ENCODE data around the gene SPECC1. TPM values are rescaled to one million over a fixed set of nuclear protein-coding genes. Genes with fewer than 3 reads are reported as not detected.

The SPECC1 gene
- total and polyA plus RNA-seq, 10 of the 15 experiments (the other 5 are each of a cell fraction or from before 2014, with no cell fraction given) = 6.4 to 40.6 (median 23.9) TPM

- DNase-seq (ENCODE audit: low read depth, low spot score) = no peak
- RAD21 ChIA-PET (ENCODE audit: unreplicated experiment) = no interaction called here
- intact Hi-C loops (cut with micrococcal nuclease; ENCODE audit: unreplicated experiment) = no loop called here
- Histone ChIP-seq H3K36me3 (ENCODE audit: control insufficient read depth in 2 of 2, insufficient read depth in 2 of 2, low read length in 1 of 2) (no peaks in the 10 kb centered on the region), H2AFZ (ENCODE audit: control insufficient read depth, low read depth, low read length) (no peak overlapping the region), H3K4me2 (ENCODE audit: control insufficient read depth, insufficient read depth) (no peak overlapping the region), H3K27ac (ENCODE audit: control insufficient read depth, insufficient read depth) (no peak overlapping the region), H3K9ac (ENCODE audit: control insufficient read depth, insufficient read depth, low read length) (no peak overlapping the region), H4K20me1 (ENCODE audit: control insufficient read depth, insufficient read depth) (no peaks in the 10 kb centered on the region), H3K4me3 (no peak overlapping the region), H3K9me3 (replicated peaks; ENCODE audit: control insufficient read depth, insufficient read depth, low read length) (no peaks in the 10 kb centered on the region), H3K4me1 (ENCODE audit: control insufficient read depth, insufficient read depth, low read length) (no peaks in the 10 kb centered on the region), H3K79me2 (ENCODE audit: control insufficient read depth, insufficient read depth, low read length) (no peaks in the 10 kb centered on the region), H3K27me3 (replicated peaks in 1 of 2; ENCODE audit: control insufficient read depth in 2 of 2, insufficient read depth in 2 of 2, low read length in 1 of 2) (no peaks in the 10 kb centered on the region)
- no peak for FAIRE-seq
- in situ Hi-C loops (cut with MboI) = no loop called here
- POLR2A ChIA-PET = no interaction called here
- 44% methylated on average over 1 of the region's 1 CpG for WGBS (ENCODE audit: insufficient coverage, insufficient replicate concordance, low lambda C conversion rate, missing lambda C conversion rate)
- no TSS peak for BruUV-seq (replicated peaks)
- CTCF ChIA-PET = interaction anchor here (2.1 kb wide), 1 partner anchor 81 kb away, joined by 4 read pairs; no protein-coding TSS in a partner anchor
- no peak for TF ChIP-seq TCF7 (IDR thresholded peaks at IDR 0.05; ENCODE audit: borderline replicate concordance)
- no peak for TF ChIP-seq IRF5 (IDR thresholded peaks at IDR 0.05; ENCODE audit: borderline replicate concordance)
- no peak for TF ChIP-seq IKZF2 (IDR thresholded peaks at IDR 0.05)
- TF ChIP-seq BCL3 (IDR thresholded peaks at IDR 0.05; ENCODE audit: borderline replicate concordance, insufficient read depth, low read depth, low read length, poor library complexity, severe bottlenecking) = no peak
- TF ChIP-seq BMI1 (IDR thresholded peaks at IDR 0.05; ENCODE audit: borderline replicate concordance) = no peak
- TF ChIP-seq KLF5 (IDR thresholded peaks at IDR 0.05; ENCODE audit: partially characterized antibody) = no peak
- TF ChIP-seq ZNF24 (IDR thresholded peaks at IDR 0.05) = no peak
- TF ChIP-seq LARP7 (IDR thresholded peaks at IDR 0.05) = no peak
- TF ChIP-seq TARDBP (IDR thresholded peaks at IDR 0.05; ENCODE audit: borderline replicate concordance) = no peak
- no peak for TF ChIP-seq HSF1 (IDR thresholded peaks at IDR 0.05; ENCODE audit: low read depth, low read length)
- SMC1A ChIA-PET (ENCODE audit: uncharacterized antibody, unreplicated experiment) = interaction anchor here (0.6 kb wide), 1 partner anchor 47 kb away, joined by 3 read pairs; no protein-coding TSS in a partner anchor
- ATAC-seq = no peak
Observed at GRCh38 chr17:20145567-20145966, 136.4 kb downstream of the SPECC1 start.
